ENCODE measurements around the gene GNAL. TPM values are rescaled to one million over a fixed set of nuclear protein-coding genes. Genes with fewer than 3 reads are reported as not detected.

Gene GNAL
- total RNA-seq, 4 donors from 2014 or later, result 13.3 to 22.0 (median 19.9) TPM

DNA sequence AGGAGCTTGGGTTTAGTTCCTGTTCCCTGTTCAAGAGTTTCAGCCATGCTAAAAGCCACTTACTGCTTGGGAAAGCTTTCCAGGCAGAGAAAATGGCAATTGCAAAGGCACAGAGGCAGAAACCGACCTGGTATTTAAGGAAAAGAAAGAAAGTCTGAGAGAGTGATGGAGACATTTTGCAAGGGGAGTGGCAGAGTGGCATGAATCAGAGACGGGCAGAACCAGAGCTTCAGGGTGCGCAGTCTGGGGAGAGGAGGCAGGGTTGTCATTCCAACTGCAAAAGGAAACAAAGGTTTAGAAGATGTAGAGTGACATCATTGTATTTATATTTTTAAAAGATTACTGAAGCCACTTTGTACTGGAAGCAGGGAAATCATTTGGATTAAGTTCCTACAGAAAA, 14.9 kb upstream of the GNAL start:
- intact Hi-C loops (cut with DNase I), result no loop called here
- peak; percentile 75 for DNase-seq (ENCODE audit: extremely low spot score)
- TF ChIP-seq POLR2A (IDR thresholded peaks at IDR 0.05; ENCODE audit: low read depth), result no peak
- TF ChIP-seq, protein P1, sequence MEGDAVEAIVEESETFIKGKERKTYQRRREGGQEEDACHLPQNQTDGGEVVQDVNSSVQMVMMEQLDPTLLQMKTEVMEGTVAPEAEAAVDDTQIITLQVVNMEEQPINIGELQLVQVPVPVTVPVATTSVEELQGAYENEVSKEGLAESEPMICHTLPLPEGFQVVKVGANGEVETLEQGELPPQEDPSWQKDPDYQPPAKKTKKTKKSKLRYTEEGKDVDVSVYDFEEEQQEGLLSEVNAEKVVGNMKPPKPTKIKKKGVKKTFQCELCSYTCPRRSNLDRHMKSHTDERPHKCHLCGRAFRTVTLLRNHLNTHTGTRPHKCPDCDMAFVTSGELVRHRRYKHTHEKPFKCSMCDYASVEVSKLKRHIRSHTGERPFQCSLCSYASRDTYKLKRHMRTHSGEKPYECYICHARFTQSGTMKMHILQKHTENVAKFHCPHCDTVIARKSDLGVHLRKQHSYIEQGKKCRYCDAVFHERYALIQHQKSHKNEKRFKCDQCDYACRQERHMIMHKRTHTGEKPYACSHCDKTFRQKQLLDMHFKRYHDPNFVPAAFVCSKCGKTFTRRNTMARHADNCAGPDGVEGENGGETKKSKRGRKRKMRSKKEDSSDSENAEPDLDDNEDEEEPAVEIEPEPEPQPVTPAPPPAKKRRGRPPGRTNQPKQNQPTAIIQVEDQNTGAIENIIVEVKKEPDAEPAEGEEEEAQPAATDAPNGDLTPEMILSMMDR (IDR thresholded peaks at IDR 0.05), result no peak
- TF ChIP-seq EP300 (IDR thresholded peaks at IDR 0.05), result no peak
- TF ChIP-seq POLR2AphosphoS5 (IDR thresholded peaks at IDR 0.05), result no peak
- H3K9me3 ChIP-seq, result no peaks in the 10 kb centered on the region
- H3K4me1 ChIP-seq, result no peaks in the 10 kb centered on the region
- H3K36me3 ChIP-seq, result no peaks in the 10 kb centered on the region
- no peak overlapping the region for H3K4me3 ChIP-seq
- peaks cover 0 to 54% (median 0%) of the 10 kb centered on the region in 4 donors for H3K27me3 ChIP-seq
- 78% methylated on average over 3 of the region's 3 CpGs for WGBS
- no peak overlapping the region for H3K27ac ChIP-seq (replicated peaks in 1 of 4)

DNA sequence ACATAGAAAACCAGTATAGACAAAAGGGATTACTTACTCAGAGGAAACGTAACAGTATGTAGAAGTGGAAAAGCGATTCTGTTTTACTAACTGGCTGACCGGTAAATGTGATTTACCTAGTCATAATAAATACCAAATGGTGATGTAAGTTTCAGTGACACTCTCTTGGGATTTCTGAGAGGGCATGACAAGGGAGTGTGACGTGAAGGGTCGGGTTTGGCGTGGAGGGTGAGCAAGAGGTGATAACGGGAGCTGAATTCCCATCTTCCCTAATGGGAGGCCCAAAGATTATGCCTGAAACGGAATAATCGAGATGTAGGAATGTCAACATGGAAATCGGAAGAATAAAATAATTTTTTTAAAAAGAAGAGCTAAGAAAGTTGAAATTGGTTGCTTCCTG, 12.7 kb upstream of the GNAL start:
- Histone ChIP-seq H3K4me1 (no peaks in the 10 kb centered on the region), H3K9me3 (no peaks in the 10 kb centered on the region), H3K27ac (replicated peaks in 1 of 4) (no peak overlapping the region), H3K27me3 (peaks cover 0 to 56% (median 0%) of the 10 kb centered on the region in 4 donors), H3K36me3 (no peaks in the 10 kb centered on the region), H3K4me3 (no peak overlapping the region)
- TF ChIP-seq EP300 (IDR thresholded peaks at IDR 0.05) (no peak), POLR2AphosphoS5 (IDR thresholded peaks at IDR 0.05) (no peak), POLR2A (IDR thresholded peaks at IDR 0.05; ENCODE audit: low read depth) (no peak)
- TF ChIP-seq, protein P1 (IDR thresholded peaks at IDR 0.05), result no peak
- WGBS, result 61% methylated on average over 10 of the region's 10 CpGs
- DNase-seq (ENCODE audit: extremely low spot score), result no peak
- intact Hi-C loops (cut with DNase I), result no loop called here

DNA sequence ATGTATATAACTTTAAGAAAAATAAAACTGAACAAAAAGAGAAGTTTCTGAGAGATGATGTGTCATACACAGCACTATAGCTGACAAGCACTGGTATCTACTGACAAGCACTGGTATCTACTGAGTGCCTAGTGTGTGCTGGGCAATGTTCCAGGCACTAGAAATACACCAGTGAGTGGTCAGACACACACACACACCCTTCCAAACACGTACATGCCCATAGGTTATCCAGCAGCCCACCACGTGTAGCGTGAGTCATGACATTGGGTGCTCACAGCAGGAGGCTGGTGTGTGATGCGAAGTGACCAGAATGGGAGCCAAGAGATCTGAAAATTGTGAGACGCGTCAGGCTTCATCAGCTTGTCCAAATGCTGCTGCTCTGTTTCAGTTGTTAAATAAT, 12.2 kb upstream of the GNAL start:
- TF ChIP-seq POLR2AphosphoS5 (IDR thresholded peaks at IDR 0.05) (no peak), POLR2A (IDR thresholded peaks at IDR 0.05; ENCODE audit: low read depth) (no peak), EP300 (IDR thresholded peaks at IDR 0.05) (no peak)
- TF ChIP-seq, protein P1 (IDR thresholded peaks at IDR 0.05), result no peak
- WGBS, result 72% methylated on average over 6 of the region's 6 CpGs

DNA sequence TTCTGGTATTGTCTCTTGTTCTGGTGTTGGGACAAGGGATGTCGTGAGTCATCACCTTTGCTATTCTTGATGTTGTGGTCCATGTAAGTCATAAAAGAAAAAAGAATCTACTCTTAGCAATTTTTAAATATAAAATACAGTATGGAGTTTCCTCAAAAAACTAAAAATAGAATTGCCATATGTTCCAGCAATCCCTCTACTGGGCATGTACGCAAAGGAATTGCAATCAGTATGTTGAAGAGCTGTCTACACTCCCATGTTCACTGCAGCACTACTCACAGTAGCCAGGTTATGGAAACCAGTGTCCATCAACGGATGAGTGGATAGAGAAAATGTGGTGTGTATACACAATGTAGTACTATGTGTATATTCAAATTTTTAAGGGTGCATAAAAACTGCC, 10.9 kb upstream of the GNAL start:
- Histone ChIP-seq H3K4me3 (no peak overlapping the region), H3K4me1 (no peaks in the 10 kb centered on the region), H3K36me3 (no peaks in the 10 kb centered on the region), H3K27ac (replicated peaks in 1 of 4) (no peak overlapping the region), H3K9me3 (no peaks in the 10 kb centered on the region), H3K27me3 (peaks cover 0 to 51% (median 0%) of the 10 kb centered on the region in 4 donors)
- WGBS, result 82% methylated on average over 3 of the region's 3 CpGs
- intact Hi-C loops (cut with DNase I), result no loop called here
- TF ChIP-seq POLR2AphosphoS5 (IDR thresholded peaks at IDR 0.05), result no peak
- TF ChIP-seq, protein P1 (IDR thresholded peaks at IDR 0.05), result no peak
- no peak for TF ChIP-seq POLR2A (IDR thresholded peaks at IDR 0.05; ENCODE audit: low read depth)
- no peak for DNase-seq (ENCODE audit: extremely low spot score)

More for the DNA sequence above, 12.2 kb upstream of the GNAL start:
- H3K36me3 ChIP-seq, result no peaks in the 10 kb centered on the region
- intact Hi-C loops (cut with DNase I), result no loop called here
- no peak for DNase-seq (ENCODE audit: extremely low spot score)
- no peaks in the 10 kb centered on the region for H3K9me3 ChIP-seq
- peaks cover 0 to 59% (median 0%) of the 10 kb centered on the region in 4 donors for H3K27me3 ChIP-seq
- no peaks in the 10 kb centered on the region for H3K4me1 ChIP-seq
- H3K4me3 ChIP-seq, result no peak overlapping the region
- no peak overlapping the region for H3K27ac ChIP-seq (replicated peaks in 1 of 4)
